HG03460 (cell line): ENCODE data around the gene WDHD1.
"Not testable (repeated sequence)": the region's sequence is repeated elsewhere in the genome, so short reads cannot be mapped to it uniquely, and the experiment has no call there.

ENCODE experiments used
- ATAC-seq: cut with Tn5 transposase; IDR thresholded peaks from one replicate; pipeline ENCODE4 v1.9.1; 2021; ENCODE audit not compliant: unreplicated experiment

Gene WDHD1, protein sequence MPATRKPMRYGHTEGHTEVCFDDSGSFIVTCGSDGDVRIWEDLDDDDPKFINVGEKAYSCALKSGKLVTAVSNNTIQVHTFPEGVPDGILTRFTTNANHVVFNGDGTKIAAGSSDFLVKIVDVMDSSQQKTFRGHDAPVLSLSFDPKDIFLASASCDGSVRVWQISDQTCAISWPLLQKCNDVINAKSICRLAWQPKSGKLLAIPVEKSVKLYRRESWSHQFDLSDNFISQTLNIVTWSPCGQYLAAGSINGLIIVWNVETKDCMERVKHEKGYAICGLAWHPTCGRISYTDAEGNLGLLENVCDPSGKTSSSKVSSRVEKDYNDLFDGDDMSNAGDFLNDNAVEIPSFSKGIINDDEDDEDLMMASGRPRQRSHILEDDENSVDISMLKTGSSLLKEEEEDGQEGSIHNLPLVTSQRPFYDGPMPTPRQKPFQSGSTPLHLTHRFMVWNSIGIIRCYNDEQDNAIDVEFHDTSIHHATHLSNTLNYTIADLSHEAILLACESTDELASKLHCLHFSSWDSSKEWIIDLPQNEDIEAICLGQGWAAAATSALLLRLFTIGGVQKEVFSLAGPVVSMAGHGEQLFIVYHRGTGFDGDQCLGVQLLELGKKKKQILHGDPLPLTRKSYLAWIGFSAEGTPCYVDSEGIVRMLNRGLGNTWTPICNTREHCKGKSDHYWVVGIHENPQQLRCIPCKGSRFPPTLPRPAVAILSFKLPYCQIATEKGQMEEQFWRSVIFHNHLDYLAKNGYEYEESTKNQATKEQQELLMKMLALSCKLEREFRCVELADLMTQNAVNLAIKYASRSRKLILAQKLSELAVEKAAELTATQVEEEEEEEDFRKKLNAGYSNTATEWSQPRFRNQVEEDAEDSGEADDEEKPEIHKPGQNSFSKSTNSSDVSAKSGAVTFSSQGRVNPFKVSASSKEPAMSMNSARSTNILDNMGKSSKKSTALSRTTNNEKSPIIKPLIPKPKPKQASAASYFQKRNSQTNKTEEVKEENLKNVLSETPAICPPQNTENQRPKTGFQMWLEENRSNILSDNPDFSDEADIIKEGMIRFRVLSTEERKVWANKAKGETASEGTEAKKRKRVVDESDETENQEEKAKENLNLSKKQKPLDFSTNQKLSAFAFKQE

DNA sequence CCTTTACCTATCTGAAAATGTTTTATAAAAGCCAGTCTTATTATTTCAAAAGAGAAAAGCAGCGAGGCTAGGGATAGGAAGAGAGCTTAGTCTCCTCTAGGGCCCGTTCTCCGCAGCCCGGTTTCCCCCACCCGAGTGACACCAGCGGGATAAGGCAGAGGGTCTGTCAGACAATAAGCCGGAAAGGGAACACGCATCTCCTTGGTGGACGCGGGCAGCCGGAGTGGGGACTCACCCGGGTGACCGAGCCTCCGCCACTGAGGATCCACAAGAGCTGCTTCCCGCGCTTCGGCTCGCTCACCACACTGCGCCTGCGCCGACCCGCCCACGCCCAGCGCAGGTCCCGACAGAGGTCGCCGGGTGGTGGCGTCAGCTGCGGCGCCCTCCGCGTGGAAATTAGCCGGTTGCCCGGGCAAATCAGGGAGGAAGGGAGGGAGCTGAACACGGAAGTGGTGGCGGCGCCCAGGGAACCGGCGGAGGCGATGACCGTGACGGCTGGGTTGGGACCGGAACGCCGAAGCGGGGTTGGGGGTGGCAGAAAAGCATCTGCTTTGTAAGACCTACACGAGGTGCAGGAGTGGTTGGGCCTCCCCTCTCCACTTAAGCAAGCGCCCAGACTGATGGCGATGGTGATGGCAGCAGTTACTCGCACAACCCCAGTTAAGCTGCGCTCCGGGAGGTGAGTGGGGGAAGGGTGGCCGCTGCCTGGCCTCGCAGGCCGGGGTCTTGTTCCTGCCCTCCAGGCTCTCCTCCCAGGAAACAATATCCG, at the start of gene WDHD1, which contains the start of gene SOCS4:
WDHD1 (minus strand) TSS at position 307 of the 769 bp plus-strand sequence. CDS start 312 bp downstream, outside the sequence.
SOCS4 (plus strand) TSS at position 444 of the 769 bp plus-strand sequence. CDS start 15,806 bp downstream, outside the sequence.
- peak; percentile 93 for ATAC-seq

DNA sequence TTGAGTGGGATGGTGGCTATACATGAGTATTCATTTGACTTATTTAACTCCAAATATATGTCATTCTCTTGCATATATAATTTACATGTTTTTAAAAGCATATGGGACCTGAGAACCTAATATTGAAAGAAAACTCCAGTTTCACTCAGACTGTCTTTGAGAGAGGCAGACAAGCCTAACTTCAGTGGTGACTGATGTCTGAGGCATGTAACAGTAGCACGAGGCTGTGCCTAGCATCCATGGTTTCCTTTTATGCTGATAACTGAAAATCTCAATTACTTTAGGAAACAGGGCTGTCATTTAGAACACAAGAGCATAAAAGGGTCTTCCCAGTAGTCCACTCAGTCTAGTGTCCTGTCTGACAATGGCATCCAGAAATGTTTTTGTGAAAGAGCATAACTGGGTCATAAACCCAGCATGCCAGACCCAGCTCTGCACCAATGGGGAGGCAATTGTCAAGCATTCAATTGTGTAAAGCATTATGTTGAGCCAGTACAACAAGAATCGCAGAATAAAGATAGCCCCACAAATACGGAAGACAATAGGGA, 48.8 kb upstream of the WDHD1 start:
- ATAC-seq, result no peak

DNA sequence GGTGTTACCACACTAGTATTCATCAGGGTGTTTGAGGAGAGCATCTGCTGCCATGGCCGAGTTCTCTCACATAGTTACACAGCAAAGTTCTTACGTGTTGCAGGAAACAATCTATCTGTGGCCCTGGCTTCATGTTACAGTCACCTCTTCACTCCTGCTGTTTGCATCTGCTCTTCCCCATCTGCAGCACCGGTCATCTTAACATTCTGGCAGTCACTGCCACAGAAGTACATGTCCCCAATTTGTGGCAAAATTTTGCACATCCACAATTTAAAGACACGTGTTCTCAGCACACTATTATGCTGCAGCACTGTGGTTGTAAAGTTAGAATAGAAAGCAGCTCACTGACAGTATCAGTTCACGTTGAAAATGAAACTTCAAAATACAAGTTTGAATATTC, 47.8 kb upstream of the WDHD1 start:
- peak; percentile 45 for ATAC-seq

DNA sequence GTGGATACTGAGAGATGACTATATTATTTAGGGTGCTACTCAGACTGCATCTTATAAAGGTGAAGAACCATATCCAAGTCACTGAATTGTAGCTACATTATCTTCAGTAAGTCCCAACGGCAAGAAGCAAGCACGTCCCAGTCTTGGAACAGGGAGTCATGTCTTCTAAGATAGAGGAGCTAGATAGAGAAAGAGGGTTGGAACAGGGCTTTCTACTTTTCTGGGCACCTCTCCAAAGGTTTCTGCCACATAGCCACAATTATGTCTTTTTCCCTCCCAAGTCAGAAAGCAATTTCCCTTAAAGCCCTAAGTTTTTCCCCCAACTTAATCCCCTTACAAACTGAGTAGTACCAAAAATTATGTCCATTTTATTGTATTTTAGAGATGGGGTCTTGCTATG, 47.0 kb upstream of the WDHD1 start:
- no peak for ATAC-seq

DNA sequence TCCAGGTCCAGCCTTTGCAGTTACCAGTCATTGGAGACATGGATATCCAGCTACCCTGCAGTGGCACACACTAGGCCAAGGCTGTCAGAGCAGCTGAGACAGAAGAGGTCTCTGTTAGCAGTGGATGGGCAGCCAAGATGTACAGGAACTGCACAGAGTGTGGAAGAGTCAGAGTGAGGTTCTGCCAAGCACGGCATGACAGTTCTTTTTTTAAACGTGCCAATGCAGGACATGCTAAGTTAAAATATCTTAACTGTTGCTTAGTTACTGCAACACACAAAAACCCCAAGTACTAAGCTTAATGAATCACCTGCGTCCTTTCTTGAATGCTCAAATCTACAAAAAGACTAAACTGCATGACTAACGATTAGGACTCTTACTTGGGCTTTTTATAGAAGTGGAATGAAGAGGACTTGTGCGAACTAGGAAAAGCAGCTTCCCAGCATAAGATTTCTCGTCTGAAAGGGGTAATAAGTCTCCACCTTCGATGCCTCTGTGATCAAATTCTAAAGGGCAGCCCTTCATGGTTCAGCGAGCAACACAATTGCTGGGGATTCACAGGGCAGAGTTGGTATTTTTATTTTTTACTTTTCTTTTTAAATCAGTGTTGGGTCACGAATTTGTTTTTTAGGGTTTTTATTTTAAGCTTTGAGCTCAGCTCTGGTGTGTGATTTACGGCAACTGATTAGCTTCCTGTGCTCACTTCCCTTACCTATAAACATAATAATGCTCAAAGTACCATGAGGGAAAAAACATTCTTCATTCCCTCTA, 45.2 kb upstream of the WDHD1 start:
- peak; percentile 54 for ATAC-seq

DNA sequence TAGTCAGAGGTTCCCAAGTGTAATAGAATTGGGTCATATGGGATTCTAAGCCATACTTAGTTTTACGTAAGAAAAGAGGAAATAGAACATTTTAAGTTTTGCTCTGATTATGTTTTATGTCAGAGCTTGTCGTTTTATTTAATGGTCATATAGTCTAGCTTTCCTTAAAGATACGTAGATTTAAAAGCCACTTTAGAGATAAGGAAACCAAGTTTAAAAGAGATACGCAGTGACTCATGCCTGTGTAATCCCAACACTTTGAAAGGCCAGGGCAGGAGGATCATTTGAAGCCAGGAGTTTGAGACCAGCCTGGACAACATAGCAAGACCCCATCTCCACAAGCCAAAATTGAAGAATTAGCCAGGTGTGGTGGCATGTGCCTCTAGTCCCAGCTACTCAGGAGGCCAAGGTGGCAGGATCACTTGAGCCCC, 44.1 kb upstream of the WDHD1 start:
- no peak for ATAC-seq

DNA sequence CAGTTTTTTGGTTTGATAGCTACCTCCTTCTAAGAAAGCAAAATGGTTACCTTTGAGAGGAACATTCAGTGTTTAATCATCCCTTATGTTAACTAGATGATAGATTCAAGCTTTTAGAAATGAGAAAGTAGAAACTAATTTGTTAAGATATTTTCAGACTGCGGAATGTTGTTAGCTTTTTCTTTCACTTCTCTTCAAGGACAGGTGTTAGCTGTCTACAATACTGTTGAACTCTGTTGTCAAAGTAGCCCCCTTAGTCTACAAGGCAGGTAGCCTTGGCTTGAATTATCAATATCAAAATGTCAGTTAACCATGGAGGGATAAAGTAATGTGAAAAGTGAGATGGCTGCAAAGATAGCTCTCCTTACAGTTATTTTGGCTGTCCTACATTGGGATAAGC, 39.3 kb upstream of the WDHD1 start:
- no peak for ATAC-seq

DNA sequence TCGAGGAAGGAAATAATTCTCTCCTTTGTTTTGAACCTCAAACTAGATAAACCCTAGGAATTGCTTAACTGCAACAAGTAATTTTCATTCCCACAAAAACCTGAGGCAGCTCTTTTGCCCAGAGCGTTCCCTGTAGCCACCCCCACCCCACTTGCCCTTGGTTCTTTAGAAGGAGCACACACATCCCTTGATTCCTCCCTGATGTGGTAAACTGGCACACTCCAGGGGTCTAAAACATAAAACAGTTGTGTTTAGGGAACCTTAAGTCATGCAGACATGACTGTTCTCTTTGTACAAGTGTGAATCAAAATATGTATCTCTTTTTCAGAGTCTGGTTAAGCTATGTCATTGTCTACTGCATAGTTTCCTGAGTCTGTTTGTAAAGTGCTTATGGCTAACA, 38.5 kb upstream of the WDHD1 start:
- ATAC-seq, result no peak

DNA sequence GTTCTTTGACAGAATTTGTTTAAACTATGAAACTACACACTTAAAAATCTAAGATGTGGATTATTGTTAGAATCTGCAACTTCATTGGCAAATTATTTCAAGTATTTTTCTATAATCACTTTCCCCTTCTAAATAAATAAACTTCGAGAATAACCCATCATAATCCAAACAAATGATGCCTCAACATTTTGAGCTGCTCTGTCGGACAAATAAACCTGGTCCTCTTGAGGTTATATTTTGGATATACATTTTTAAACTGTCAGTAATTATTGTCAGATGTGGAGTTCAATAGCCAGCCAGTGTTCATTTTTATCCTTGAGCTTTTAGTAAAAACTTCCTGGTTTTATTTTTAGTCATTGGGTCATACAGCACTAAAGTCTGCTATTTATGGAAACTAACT, 38.0 kb upstream of the WDHD1 start:
- not testable (repeated sequence) for ATAC-seq

DNA sequence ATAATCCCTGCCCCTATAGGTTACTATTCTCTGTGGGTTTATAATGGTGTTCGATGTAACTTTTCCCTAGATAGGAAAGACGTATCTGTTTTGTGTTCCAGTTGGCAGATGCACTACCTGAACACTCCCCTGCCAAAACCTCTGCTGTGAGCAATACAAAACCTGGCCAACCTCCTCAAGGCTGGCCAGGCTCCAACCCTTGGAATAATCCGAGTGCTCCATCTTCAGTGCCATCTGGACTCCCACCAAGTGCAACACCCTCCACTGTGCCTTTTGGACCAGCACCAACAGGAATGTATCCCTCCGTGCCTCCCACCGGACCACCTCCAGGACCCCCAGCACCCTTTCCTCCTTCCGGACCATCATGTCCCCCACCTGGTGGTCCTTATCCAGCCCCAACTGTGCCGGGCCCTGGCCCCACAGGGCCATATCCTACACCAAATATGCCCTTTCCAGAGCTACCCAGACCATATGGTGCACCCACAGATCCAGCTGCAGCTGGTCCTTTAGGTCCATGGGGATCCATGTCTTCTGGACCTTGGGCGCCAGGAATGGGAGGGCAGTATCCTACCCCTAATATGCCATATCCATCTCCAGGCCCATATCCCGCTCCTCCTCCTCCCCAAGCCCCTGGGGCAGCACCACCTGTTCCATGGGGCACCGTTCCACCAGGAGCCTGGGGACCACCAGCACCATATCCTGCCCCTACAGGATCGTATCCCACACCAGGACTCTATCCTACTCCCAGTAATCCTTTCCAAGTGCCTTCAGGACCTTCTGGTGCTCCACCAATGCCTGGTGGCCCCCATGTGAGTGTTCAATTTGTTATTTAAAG, 35.8 kb upstream of the WDHD1 start:
- no peak for ATAC-seq

DNA sequence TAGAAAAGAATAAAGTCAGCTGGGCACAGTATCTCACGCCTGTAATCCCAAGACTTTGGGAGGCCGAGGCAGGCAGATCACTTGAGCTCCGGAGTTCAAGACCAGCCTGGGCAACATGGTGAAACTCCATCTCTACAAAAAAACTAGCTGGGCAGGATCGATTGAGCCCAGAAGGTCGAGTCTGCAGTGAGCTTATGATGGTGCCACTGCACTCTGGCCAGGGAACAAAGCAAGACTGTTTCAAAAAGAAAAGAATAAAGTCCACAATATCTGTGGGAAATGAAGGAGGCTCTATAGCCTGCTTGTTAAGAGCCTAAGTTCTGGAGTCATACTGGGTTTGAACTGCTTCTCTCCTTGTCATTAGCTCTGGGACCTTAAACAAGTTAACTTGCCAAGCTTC, 32.4 kb upstream of the WDHD1 start:
- no peak for ATAC-seq

DNA sequence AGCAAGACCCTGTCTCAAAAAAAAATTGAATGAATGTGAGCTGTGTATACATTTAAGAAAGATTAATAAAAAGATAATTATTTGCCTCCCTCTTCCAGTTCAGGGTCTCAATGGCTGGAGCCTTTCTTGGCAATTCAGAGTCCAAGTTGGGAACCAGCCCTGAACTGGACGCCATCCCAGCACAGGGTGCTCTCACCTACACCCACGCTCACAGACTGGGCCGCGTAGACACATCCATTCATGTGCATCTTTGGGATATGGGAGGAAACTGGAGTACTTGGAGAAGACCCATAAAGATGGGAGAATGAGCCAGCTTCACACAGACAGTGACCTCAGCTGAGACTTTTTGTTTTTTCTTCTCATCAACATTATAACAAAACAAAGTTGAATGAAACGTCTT, 31.0 kb upstream of the WDHD1 start:
- no peak for ATAC-seq

DNA sequence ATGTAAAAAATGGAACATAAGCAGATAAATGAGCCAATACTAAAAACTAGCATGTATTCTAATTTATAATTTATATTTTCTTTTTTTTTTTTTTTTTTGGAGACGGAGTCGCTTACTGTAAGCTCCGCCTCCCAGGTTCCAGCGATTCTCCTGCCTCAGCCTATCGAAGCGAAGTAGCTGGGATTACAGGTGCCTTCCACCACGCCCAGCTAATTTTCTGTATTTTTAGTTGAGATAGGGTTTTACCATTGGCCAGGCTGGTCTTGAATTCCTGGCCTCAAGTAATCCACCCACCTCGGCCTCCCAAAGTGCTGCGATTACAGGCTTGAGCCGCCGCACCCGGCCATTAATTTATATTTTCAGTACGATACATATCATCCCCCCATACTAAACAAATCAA, 27.2 kb upstream of the WDHD1 start:
- no peak for ATAC-seq

DNA sequence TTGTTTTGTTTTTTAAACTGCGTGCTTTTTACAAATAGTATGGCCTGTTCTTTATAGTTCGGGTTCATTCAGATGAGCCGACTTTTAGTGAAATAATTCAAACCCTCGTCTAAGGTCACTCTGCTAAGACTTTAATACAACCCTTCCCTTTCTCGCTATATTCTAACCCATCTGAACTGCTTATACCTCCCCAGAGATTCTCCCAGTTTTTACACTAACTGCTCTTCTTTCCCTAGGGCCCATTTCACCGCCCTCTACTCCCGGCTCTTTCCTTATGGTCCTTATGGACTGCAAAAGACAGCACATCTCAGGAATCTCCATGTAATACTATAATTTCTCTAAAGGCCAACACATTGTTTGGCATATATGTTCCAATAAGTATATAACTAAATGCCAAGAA, 26.6 kb upstream of the WDHD1 start:
- ATAC-seq, result no peak

DNA sequence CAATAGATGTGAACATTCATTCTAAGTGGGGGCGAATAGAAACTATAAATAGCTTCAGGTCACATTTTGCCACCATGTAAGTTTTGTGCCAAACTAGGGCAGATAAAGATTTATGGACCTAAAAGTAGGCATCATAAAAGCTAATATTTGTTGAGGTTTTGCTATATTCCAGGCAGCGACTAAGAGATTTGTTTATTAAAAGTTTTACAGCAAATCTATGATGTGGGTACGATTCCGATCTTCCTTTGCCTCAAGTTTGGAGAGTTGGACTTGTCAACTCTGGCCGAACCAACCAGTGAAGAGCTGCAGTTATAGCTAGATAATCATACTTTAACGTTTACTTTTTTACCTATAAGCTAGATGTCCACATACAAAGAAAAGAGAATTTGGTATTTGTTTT, 26.1 kb upstream of the WDHD1 start:
- ATAC-seq, result no peak

DNA sequence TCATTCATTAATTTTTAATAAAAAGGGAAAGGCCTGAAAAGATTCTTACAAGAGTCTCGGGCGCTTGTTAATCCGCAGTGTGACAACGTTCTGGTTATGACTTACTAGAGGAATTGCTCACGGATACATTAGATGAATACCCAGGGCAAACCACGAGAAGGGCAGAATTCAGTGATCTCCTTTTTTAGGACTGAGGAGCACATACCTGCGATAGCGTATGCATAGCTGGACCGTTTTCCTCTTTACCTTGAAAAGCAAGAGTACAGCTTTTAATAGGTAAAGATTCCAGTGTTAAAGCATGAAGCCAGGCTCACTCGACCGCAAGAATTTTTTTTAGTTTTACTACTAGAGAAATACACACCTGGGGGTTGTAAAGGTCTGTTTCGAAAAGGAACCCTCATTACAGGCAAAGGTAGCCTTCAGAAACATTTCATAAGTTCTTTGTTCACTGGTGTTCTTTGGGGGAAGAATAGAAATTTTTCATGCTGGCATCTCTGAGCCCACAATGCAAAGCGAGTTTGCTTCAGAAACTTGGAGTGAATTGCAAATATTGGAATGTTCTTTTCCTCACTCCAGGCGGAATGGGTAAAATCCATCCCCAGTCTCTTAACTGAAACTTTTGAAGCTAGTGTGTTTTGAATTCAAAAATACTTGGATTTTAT, 25.5 kb upstream of the WDHD1 start:
- no peak for ATAC-seq

DNA sequence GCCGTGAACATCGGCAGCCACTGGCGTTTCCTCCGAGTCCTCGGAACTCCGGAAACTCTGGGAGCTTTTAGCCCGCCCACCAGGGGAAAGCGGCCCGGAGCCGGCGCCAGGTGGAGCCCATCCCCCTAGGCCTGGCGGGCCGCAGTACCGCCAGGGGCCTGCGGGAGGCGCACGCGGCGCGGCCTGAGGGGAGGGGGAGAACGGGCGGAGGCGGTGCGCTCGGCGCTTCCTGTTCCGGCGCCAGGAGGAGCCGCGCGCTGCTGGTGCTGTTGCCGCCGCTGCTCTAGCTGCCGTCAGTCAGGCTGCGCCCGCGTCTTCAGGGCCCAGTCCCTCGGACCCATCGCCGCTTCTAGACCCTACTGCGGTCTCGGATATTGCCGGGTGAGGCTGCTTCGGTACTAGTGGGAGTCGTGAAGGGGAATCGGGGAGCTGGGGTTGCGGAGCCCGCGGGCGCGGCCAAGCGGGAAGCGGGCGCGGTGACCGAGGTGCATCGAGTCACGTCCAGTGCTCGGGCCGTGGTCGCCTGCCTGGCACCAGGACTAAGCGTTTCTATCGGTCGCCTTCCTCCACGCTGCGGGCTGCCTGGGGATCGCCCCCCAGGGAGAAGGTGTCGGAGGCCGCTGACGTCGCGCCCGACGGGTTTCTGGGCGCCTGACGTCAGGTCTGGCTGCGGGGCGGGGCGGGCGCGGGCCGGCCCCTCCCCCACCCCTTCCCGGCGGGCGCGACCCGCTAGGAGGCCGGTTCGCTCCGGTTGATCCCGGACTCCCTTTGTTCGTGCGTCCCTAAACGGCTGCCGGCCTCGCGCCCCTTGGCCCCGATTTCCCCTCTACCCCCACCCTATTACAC, 24.7 kb upstream of the WDHD1 start, which contains the start of gene MAPK1IP1L:
MAPK1IP1L (plus strand) TSS at position 225 of the 846 bp plus-strand sequence. CDS start 10,037 bp downstream, outside the sequence.
- peak; percentile 91 for ATAC-seq
